Measurements from ENCODE around the gene BBX.

BBX gene

DNA sequence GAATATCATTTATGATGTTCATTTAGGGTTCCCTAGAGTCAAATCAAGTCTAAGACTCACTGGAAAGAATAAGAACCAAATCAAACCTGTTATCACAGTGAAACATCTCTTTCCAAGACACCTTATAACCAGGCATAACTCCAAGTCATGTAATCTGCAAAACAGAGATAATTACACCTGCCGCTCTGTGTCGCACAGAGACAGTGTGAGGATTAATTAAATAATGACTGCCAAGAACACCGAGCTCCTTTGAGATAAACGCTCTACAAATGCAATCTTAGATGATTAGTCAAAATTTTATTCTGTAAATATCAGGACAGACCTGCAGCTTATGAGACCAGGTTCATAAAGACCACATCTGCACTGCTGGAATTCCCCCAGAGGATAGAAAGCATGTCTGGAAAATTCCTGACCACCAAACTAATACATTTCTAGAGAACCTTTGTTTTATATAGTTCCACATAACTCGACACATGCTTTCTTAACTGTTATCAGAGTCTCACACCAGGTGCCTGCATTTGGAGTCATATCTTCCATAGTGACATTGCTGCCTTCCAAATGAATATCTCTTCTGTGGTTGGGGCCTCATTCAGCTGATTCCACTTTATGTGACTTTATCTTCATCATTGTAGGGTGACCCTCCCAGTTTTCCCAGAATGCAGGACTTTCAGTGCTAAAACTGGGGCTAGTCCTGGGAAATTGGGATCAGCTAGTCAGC, 315.3 kb downstream of the BBX start:
- Histone ChIP-seq H4K20me1 (no peaks in the 10 kb centered on the region), H3K36me3 (no peaks in the 10 kb centered on the region), H3K27ac (no peak overlapping the region), H3K9ac (no peak overlapping the region), H3K4me1 (no peaks in the 10 kb centered on the region), H3K27me3 (no peaks in the 10 kb centered on the region), H3K9me3 (replicated peaks in 1 of 11) (no peaks in the 10 kb centered on the region), H3K4me2 (no peak overlapping the region), H3K4me3 (no peak overlapping the region)
- no peak for TF ChIP-seq Cebpa-rat (IDR thresholded peaks at IDR 0.05)

DNA sequence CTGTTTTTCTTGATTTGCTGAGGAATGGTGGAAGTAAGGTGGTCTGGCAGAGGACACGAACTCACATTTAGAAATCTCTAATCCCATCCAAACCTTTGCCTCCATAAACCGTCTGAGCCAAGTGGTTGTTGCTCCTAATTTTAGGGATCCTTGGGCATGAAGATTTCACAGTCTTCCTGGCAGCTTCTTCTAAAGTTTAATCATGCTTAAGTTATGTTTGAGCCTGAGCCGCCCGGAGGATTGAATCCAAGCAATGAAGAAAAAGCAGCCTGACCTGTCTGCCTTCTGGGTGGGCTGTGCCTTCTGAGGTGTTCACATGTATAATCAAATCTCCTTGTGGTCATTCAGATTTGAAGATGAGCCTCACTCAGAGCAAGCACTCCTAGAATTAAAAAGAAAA, 319.1 kb downstream of the BBX start:
- no peaks in the 10 kb centered on the region for H3K9me3 ChIP-seq (replicated peaks in 1 of 11)
- no peak overlapping the region for H3K4me3 ChIP-seq
- no peaks in the 10 kb centered on the region for H4K20me1 ChIP-seq
- H3K36me3 ChIP-seq, result no peaks in the 10 kb centered on the region
- no peak overlapping the region for H3K27ac ChIP-seq
- no peak overlapping the region for H3K4me2 ChIP-seq
- H3K9ac ChIP-seq, result no peak overlapping the region
- no peak for TF ChIP-seq Cebpa-rat (IDR thresholded peaks at IDR 0.05)
- H3K27me3 ChIP-seq, result no peaks in the 10 kb centered on the region
- no peaks in the 10 kb centered on the region for H3K4me1 ChIP-seq

- H3K9me3 ChIP-seq (replicated peaks in 1 of 11), result no peaks in the 10 kb centered on the region
- TF ChIP-seq Cebpa-rat (IDR thresholded peaks at IDR 0.05), result no peak
Observed at GRCh38 chr3:107842940-107843339, 320.2 kb downstream of the BBX start.

DNA sequence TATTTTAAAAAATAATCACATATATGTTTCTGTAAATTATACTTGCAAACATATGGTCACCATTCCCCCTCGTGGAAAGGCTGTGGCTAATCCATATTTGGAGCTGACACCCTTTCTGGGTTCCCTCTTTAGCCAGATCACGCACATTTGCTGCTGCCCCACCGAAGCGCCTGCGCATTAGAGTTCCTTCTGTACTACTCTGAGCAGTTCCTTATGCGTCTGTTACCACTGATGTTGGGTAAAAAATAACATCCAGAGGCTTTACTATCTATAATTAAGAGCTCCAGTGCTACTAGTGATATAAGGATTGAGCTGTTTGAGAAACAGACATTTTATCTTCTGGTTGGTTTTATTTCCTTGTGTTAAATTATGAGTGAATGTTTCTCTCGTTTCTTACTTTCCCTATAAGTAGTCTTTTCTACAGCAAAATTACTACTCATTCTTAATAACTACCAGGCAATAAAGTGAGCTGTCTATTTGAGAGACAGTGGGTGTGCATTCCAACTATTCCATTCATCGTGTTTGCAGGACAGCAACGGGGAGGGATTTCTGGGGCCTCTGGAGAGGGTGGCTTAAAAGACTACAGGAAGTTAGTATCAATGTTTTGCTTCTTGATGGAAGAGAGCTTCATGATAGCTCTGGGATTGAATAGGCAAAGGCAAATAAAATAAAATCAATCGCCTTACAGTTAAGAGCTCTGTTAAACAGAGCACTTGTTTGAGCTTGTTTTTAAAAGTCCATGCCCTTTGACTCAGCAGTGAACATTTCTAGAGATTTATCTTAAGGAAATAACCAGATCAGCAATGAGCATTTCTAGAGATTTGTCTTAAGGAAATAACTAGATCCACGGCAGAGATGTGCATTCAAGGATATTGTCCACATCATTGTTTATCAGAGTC, 322.9 kb downstream of the BBX start:
- H3K4me2 ChIP-seq, result no peak overlapping the region

More at GRCh38 chr3:107842940-107843339, 320.2 kb downstream of the BBX start:
- no peaks in the 10 kb centered on the region for H4K20me1 ChIP-seq
- H3K27ac ChIP-seq, result no peak overlapping the region
- no peaks in the 10 kb centered on the region for H3K36me3 ChIP-seq
- H3K4me2 ChIP-seq, result no peak overlapping the region
- H3K4me3 ChIP-seq, result no peak overlapping the region
- H3K27me3 ChIP-seq, result no peaks in the 10 kb centered on the region
- H3K9ac ChIP-seq, result no peak overlapping the region
- H3K4me1 ChIP-seq, result no peaks in the 10 kb centered on the region

GRCh38 chr3:107846279-107846852, 323.6 kb downstream of the BBX start:
- H3K9ac ChIP-seq, result no peak overlapping the region
- H3K27ac ChIP-seq, result no peak overlapping the region
- no peaks in the 10 kb centered on the region for H4K20me1 ChIP-seq
- H3K36me3 ChIP-seq, result no peaks in the 10 kb centered on the region
- H3K4me2 ChIP-seq, result no peak overlapping the region
- no peak for TF ChIP-seq Cebpa-rat (IDR thresholded peaks at IDR 0.05)
- no peaks in the 10 kb centered on the region for H3K27me3 ChIP-seq
- H3K4me1 ChIP-seq, result no peaks in the 10 kb centered on the region
- no peaks in the 10 kb centered on the region for H3K9me3 ChIP-seq (replicated peaks in 1 of 11)
- H3K4me3 ChIP-seq, result no peak overlapping the region

More for the DNA sequence above, 322.9 kb downstream of the BBX start:
- Histone ChIP-seq H3K4me1 (no peaks in the 10 kb centered on the region), H3K9me3 (replicated peaks in 1 of 11) (no peaks in the 10 kb centered on the region), H3K27ac (no peak overlapping the region), H4K20me1 (no peaks in the 10 kb centered on the region), H3K9ac (no peak overlapping the region), H3K27me3 (no peaks in the 10 kb centered on the region), H3K36me3 (no peaks in the 10 kb centered on the region), H3K4me3 (no peak overlapping the region)
- TF ChIP-seq Cebpa-rat (IDR thresholded peaks at IDR 0.05), result no peak

GRCh38 chr3:107847791-107848190, 325.0 kb downstream of the BBX start:
- no peaks in the 10 kb centered on the region for H4K20me1 ChIP-seq
- H3K27ac ChIP-seq, result no peak overlapping the region
- H3K4me1 ChIP-seq, result no peaks in the 10 kb centered on the region
- H3K36me3 ChIP-seq, result no peaks in the 10 kb centered on the region
- H3K9ac ChIP-seq, result no peak overlapping the region
- no peak for TF ChIP-seq Cebpa-rat (IDR thresholded peaks at IDR 0.05)
- H3K27me3 ChIP-seq, result no peaks in the 10 kb centered on the region
- H3K4me3 ChIP-seq, result no peak overlapping the region
- H3K9me3 ChIP-seq (replicated peaks in 1 of 11), result peaks cover 0 to 6% (median 0%) of the 10 kb centered on the region in 11 experiments; a peak in 2 of 22 replicates
- H3K4me2 ChIP-seq, result no peak overlapping the region

GRCh38 chr3:107848351-107848915, 325.7 kb downstream of the BBX start:
- no peaks in the 10 kb centered on the region for H3K36me3 ChIP-seq
- no peak overlapping the region for H3K27ac ChIP-seq
- H3K27me3 ChIP-seq, result no peaks in the 10 kb centered on the region
- no peaks in the 10 kb centered on the region for H4K20me1 ChIP-seq
- no peak for TF ChIP-seq Cebpa-rat (IDR thresholded peaks at IDR 0.05)
- H3K9me3 ChIP-seq (replicated peaks in 1 of 11), result peaks cover 0 to 6% (median 0%) of the 10 kb centered on the region in 11 experiments; a peak in 2 of 22 replicates
- no peak overlapping the region for H3K4me3 ChIP-seq
- no peaks in the 10 kb centered on the region for H3K4me1 ChIP-seq
- H3K4me2 ChIP-seq, result no peak overlapping the region
- no peak overlapping the region for H3K9ac ChIP-seq

DNA sequence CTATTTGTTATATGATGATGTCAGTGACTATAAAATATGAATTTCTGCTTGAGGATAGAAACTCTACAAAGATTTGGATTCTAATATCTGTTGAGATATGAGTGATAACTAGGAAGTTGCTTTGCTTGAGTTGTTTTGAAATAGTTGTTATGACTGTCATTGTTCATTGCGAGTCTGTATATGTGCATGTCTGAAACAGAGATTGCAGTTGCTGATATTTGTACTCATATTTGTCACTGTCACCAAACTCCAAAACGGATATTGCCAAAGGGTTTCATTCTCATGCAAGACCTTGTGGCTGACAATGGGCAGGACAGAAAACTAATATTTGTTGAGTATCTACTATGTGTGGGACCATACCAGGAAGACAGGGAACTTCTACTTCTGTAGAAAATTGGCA, 327.9 kb downstream of the BBX start:
- Histone ChIP-seq H3K9me3 (replicated peaks in 1 of 11) (peaks cover 0 to 6% (median 0%) of the 10 kb centered on the region in 11 experiments; a peak in 2 of 22 replicates), H3K27ac (no peak overlapping the region), H3K4me1 (no peaks in the 10 kb centered on the region), H4K20me1 (no peaks in the 10 kb centered on the region), H3K4me2 (no peak overlapping the region), H3K27me3 (no peaks in the 10 kb centered on the region), H3K36me3 (no peaks in the 10 kb centered on the region), H3K9ac (no peak overlapping the region), H3K4me3 (no peak overlapping the region)
- no peak for TF ChIP-seq Cebpa-rat (IDR thresholded peaks at IDR 0.05)

DNA sequence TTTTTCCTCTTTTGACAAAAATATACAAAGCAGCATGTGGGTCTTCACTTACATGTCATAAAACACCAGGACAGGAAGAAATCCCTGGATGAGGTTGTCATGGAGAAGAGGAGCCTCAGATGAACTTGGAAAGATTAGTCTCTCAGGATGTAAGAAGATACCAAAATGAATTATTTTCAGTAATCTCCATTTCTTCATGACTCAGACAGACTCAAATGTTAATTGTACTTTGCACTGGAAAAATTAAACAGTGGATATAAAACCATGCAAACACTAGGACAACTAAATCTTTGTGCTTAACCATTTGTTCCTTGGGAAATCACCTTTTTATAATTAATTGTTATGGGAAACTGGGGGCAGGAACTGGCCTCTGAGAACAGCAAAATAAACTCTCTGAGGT, 331.1 kb downstream of the BBX start:
- Histone ChIP-seq H3K4me2 (no peak overlapping the region), H4K20me1 (no peaks in the 10 kb centered on the region), H3K4me3 (no peak overlapping the region), H3K9ac (no peak overlapping the region), H3K9me3 (replicated peaks in 1 of 11) (peaks cover 0 to 6% (median 0%) of the 10 kb centered on the region in 11 experiments; a peak in 2 of 22 replicates), H3K27ac (no peak overlapping the region), H3K4me1 (no peaks in the 10 kb centered on the region), H3K36me3 (no peaks in the 10 kb centered on the region), H3K27me3 (no peaks in the 10 kb centered on the region)
- TF ChIP-seq Cebpa-rat (IDR thresholded peaks at IDR 0.05), result no peak

All from BLaER1 treated with 17β-estradiol and CSF1 and Interleukin-3, amounts not matched to agents 10 nM and 100 nM (cell line).